Spleen (tissue), 11 donors: ENCODE results near the gene ZNF860. TPM values are rescaled to one million over a fixed set of nuclear protein-coding genes. Genes with fewer than 3 reads are reported as not detected.

Experiments
- DNase-seq: peaks from one replicate; pipeline ENCODE4 v3.0.0-alpha.2; 2020
- H3K27ac ChIP-seq, 8 donors: fragments of 200-600 bp; sonication (generic) in 7 of 8; 1 replicate in 4 of 8; 2 replicates in 4 of 8; pipeline versions ENCODE4 v1.5.0 to v1.8.0; 2016 to 2021; ENCODE audit warnings: inconsistent platforms in 4 of 8, mild to moderate bottlenecking in 4 of 8, moderate library complexity in 1 of 8
- H3K27me3 ChIP-seq, 7 donors: fragments of 200-600 bp; sonication (generic) in 6 of 7; replicated peaks in 1 of 7; 1 replicate in 4 of 7; 2 replicates in 3 of 7; pipeline versions ENCODE4 v1.5.0 to v1.8.0; 2016 to 2021; ENCODE audit warnings: inconsistent platforms in 3 of 7, mild to moderate bottlenecking in 1 of 7
- H3K36me3 ChIP-seq, 6 donors: fragments of 200-600 bp; sonication (generic) in 5 of 6; 1 replicate in 4 of 6; 2 replicates in 2 of 6; pipeline versions ENCODE4 v1.5.0 to v1.8.0; 2016 to 2021; ENCODE audit warnings: inconsistent platforms in 2 of 6
- H3K4me1 ChIP-seq, 6 donors: fragments of 200-600 bp; sonication (generic) in 5 of 6; 1 replicate in 3 of 6; 2 replicates in 3 of 6; pipeline versions ENCODE4 v1.5.0 to v1.8.0; 2016 to 2021; ENCODE audit warnings: inconsistent platforms in 3 of 6
- H3K4me3 ChIP-seq, 8 donors: fragments of 200-600 bp; sonication (generic) in 7 of 8; 1 replicate in 4 of 8; 2 replicates in 4 of 8; pipeline versions ENCODE4 v1.5.0 to v1.8.0; 2016 to 2021; ENCODE audit warnings: inconsistent platforms in 4 of 8, mild to moderate bottlenecking in 4 of 8, moderate library complexity in 2 of 8
- H3K9me3 ChIP-seq, 8 donors: fragments of 200-600 bp; sonication (generic) in 7 of 8; 1 replicate in 4 of 8; 2 replicates in 4 of 8; pipeline versions ENCODE4 v1.5.0 to v1.8.0; 2016 to 2021; ENCODE audit warnings: inconsistent platforms in 4 of 8
- CTCF ChIP-seq, 11 experiments: fragments of 200-600 bp in 7 of 11; fragments of 450-650 bp in 4 of 11; sonication (generic) in 4 of 11; IDR thresholded peaks in 8 of 11; conservative IDR thresholded peaks in 3 of 11; 1 replicate in 7 of 11; 2 replicates in 4 of 11; pipeline versions ENCODE4 v1.4.0 to v1.8.0; 2016 to 2021; ENCODE audit warnings: antibody characterized with exemption in 11 of 11, inconsistent platforms in 4 of 11, mild to moderate bottlenecking in 1 of 11
- POLR2A ChIP-seq, 3 donors: fragments of 450-650 bp; IDR thresholded peaks; one replicate each; pipeline ENCODE4 v1.5.1; 2017; ENCODE audit warnings: antibody characterized with exemption in 3 of 3, mild to moderate bottlenecking in 1 of 3
- POLR2AphosphoS5 ChIP-seq, 3 donors: sonication (generic); formaldehyde crosslinking; IDR thresholded peaks; one replicate each; pipeline ENCODE4 v1.5.1; 2017; ENCODE audit warnings: antibody characterized with exemption in 3 of 3
- WGBS, 5 donors: extraction: QIAGEN DNeasy Blood & Tissue Kit in 3 of 5; methylation state at CpG; one replicate each; pipeline versions ENCODE4 v1.1.5 to v1.1.7; 2013 to 2018; 5-methylcytosine and 5-hydroxymethylcytosine counted together
- intact Hi-C: fragments of 100-400 bp; cut with DNase I; formaldehyde crosslinking; loops from one replicate; pipeline ENCODE4 v1.15.0; 2023; ENCODE audit warnings: low total_unique reads
- polyA plus RNA-seq, 3 donors: library from polyadenylated mRNA; stranded (reverse); fragments of 200-250 nt; gene quantifications; one replicate each; pipeline ENCODE4 v1.2.1, GENCODE V29; 2013
- total RNA-seq, 7 donors: library from RNA; depleted of rRNA in 3 of 7; stranded (reverse); fragments of >200 nt in 3 of 7; fragmentation: NEBNext Ultra II Directional in 4 of 7; extraction: Animal tissue kit (Norgen Biotek cat#: 25700) in 4 of 7; gene quantifications; one replicate each; pipeline versions ENCODE4 v1.1.0 to v1.2.1, GENCODE V29; 2016 to 2021
- donor health status: healthy with polysubstance abuse.
- donor health status: DM: no; HTN: no; CAD: no; lungs with moderate emphysema.
- donor health status: DM: no; HTN: no; CAD: no.
- donor health status: Bipolar disorder and iron deficiency.
- donor health status: healthy.
- donor health status: DM: no; HTN: no; CAD: no.
- donor health status: DM: yes; HTN: yes; CAD: no.

The ZNF860 gene
- total and polyA plus RNA-seq, 10 donors, result 1.3 to 9.5 (median 4.5) TPM

- peak overlapping the region in 5 of 8 donors; percentile 49 to 73 (median 63) for H3K27ac ChIP-seq
- peaks cover 9 to 94% (median 32%) of the 10 kb centered on the region in 6 donors for H3K4me1 ChIP-seq
- no peaks in the 10 kb centered on the region for H3K9me3 ChIP-seq
- TF ChIP-seq POLR2AphosphoS5 (IDR thresholded peaks at IDR 0.05), result no peak
- no peak for TF ChIP-seq CTCF (IDR thresholded peaks at IDR 0.05 in 8 of 11, conservative IDR thresholded peaks at IDR 0.05 in 3 of 11)
- H3K4me3 ChIP-seq, result no peak overlapping the region
- 91 to 98% (median 97%) methylated on average over 3 of the region's 3 CpGs for WGBS, 5 donors
- DNase-seq, result no peak
- no peaks in the 10 kb centered on the region for H3K27me3 ChIP-seq
- intact Hi-C loops, result no loop called here
- H3K36me3 ChIP-seq, result no peaks in the 10 kb centered on the region
Observed at GRCh38 chr3:31971607-31972006, 9.9 kb upstream of the ZNF860 start.

DNA sequence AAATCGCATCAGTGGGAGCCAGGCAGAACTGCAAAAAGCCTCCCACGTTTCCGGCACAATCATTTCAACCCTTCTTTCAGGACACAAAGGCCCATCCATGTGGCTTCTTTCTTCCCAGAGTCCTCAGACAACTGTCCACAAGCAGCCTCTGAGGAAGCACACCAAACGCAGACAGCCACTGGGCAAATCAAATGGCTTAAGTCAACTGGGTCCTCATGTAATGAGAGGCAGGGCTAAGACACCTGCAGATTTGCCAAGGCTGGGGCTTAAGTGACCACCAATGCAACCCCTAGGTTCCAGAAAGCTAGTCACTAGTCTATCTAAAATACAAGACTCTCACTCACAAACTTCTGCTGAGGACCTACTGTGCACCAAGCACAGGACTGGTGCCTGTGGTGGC is 8.5 kb upstream of the ZNF860 start:
- Histone ChIP-seq H3K9me3 (no peaks in the 10 kb centered on the region), H3K27me3 (no peaks in the 10 kb centered on the region), H3K27ac (peak overlapping the region in 5 of 8 donors; percentile 49 to 73 (median 63)), H3K36me3 (no peaks in the 10 kb centered on the region), H3K4me3 (no peak overlapping the region), H3K4me1 (peaks cover 4 to 96% (median 33%) of the 10 kb centered on the region in 6 donors)
- TF ChIP-seq POLR2A (IDR thresholded peaks at IDR 0.05), result no peak
- TF ChIP-seq CTCF (IDR thresholded peaks at IDR 0.05 in 8 of 11, conservative IDR thresholded peaks at IDR 0.05 in 3 of 11), result no peak
- TF ChIP-seq POLR2AphosphoS5 (IDR thresholded peaks at IDR 0.05), result no peak
- WGBS, 5 donors, result 61 to 84% (median 83%) methylated on average over 4 of the region's 4 CpGs
- DNase-seq, result no peak
- intact Hi-C loops, result no loop called here

DNA sequence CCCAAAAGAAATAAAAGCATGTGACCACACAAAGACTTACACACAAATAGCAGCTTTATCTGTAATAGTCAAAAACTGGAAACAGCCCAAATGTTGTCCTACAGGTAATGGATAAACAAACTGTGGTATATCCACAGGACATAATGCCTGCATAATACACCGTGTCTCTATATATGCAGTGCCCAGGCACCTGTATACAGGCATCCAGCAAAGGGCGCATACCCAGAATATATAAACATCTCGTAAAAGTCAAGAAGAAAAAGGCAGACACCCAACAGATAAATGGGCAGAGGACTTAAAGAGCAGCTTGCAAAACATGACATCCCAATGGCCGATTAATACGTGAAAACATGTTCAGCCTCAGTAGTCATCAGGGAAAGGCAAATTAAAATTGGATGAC is 7.7 kb upstream of the ZNF860 start:
- Histone ChIP-seq H3K36me3 (no peaks in the 10 kb centered on the region), H3K27ac (peak overlapping the region in 4 of 8 donors; percentile 49 to 73 (median 64)), H3K27me3 (no peaks in the 10 kb centered on the region), H3K4me1 (peaks cover 5 to 99% (median 39%) of the 10 kb centered on the region in 6 donors), H3K9me3 (no peaks in the 10 kb centered on the region), H3K4me3 (no peak overlapping the region)
- no peak for TF ChIP-seq POLR2AphosphoS5 (IDR thresholded peaks at IDR 0.05)
- no peak for TF ChIP-seq CTCF (IDR thresholded peaks at IDR 0.05 in 8 of 11, conservative IDR thresholded peaks at IDR 0.05 in 3 of 11)
- no peak for TF ChIP-seq POLR2A (IDR thresholded peaks at IDR 0.05)
- intact Hi-C loops, result no loop called here
- DNase-seq, result no peak
- WGBS, 5 donors, result 89 to 97% (median 95%) methylated on average over 5 of the region's 5 CpGs

- intact Hi-C loops, result no loop called here
- WGBS, 5 donors, result 72 to 89% (median 84%) methylated on average over 5 of the region's 5 CpGs
- peak overlapping the region in 2 of 8 donors; percentile 63 to 66 for H3K27ac ChIP-seq
- H3K4me3 ChIP-seq, result no peak overlapping the region
- H3K27me3 ChIP-seq, result peaks cover 0 to 1% (median 0%) of the 10 kb centered on the region in 7 donors
- no peak for DNase-seq
- peaks cover 5 to 99% (median 46%) of the 10 kb centered on the region in 6 donors for H3K4me1 ChIP-seq
- H3K9me3 ChIP-seq, result no peaks in the 10 kb centered on the region
- no peak for TF ChIP-seq POLR2AphosphoS5 (IDR thresholded peaks at IDR 0.05)
- TF ChIP-seq CTCF (IDR thresholded peaks at IDR 0.05 in 8 of 11, conservative IDR thresholded peaks at IDR 0.05 in 3 of 11), result no peak
- TF ChIP-seq POLR2A (IDR thresholded peaks at IDR 0.05), result no peak
- no peaks in the 10 kb centered on the region for H3K36me3 ChIP-seq
Observed at GRCh38 chr3:31974471-31974870, 7.1 kb upstream of the ZNF860 start.
